ENCODE results near the gene MICB. TPM values are rescaled to one million over a fixed set of nuclear protein-coding genes. Genes with fewer than 3 reads are reported as not detected.
A peak's percentile ranks its signal among the peaks of the same experiment; 100 is the strongest.
"Not testable (repeated sequence)": the region's sequence is repeated elsewhere in the genome, so short reads cannot be mapped to it uniquely, and the experiment has no call there.

Gene MICB
- total RNA-seq, 2 experiments from 2014 or later: 21.4 to 22.6 TPM

DNA sequence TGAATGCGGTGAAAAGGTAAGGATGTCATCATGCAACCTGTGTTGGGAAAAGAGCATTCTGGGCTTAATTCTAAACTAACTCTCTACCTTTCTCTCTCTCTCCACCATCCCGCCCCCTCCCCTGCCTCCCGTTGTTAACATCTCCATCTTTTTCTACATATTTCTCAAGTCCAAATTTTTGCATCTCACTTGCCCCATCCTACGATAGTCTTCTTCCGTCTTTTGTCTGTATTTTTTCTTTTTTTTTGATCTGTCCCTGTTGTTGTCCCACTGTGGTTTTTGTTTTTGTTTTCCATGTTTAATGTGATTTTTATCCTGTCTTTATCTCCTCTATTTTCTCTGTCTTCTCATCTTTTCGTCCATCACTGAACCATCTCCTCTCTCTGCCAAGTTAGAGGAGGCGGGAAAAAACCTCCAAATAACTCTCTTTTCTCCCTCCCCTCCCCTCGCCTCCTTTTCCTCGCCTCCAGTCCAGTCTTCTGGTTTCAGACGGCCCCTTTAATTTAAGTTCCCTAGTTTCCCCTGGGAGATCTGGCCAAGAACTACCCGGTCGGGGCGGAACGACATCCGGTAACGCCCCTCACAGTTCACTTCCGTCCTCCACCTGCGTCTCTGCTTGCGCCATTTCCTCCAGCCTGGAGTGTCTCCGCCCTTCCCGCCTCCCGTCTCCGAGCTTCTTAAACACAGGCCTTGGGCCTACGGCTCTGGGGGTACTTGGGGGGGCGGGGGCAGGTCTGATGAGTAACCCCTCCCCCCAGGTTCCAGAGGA, 49.2 kb downstream of the MICB start, which contains the start of gene NFKBIL1:
TSS of gene NFKBIL1 (plus strand) at position 651 of the 769 bp plus-strand sequence. CDS start at position 738, 87 bp downstream.
- no peaks in the 10 kb centered on the region for H3K9me3 Mint-ChIP-seq
- peaks cover 8% of the 10 kb centered on the region for H3K36me3 Mint-ChIP-seq (ENCODE audit: low read depth)
- H3K27me3 Mint-ChIP-seq (ENCODE audit: low read depth): no peaks in the 10 kb centered on the region
- intact Hi-C loops (cut with micrococcal nuclease): loop anchor here (1.0 to 10.0 kb wide), 14 partner anchors 21 to 648 kb away; partner anchors contain the start of genes ABHD16A, BAG6, GPSM3 and HSPA1B
- CTCF ChIA-PET: interaction anchor here (1.4 to 22.5 kb wide), 5 partner anchors 13 to 84 kb away, joined by 4 to 604 read pairs (median 7); partner anchors contain the start of genes LST1, LTB, NCR3 and TNF
- peaks cover 43% of the 10 kb centered on the region for H3K4me1 Mint-ChIP-seq (ENCODE audit: low read depth)
- peak; percentile 96 for DNase-seq
- peak within 1 kb of the TSS; percentile 88 for H3K4me3 Mint-ChIP-seq
- peak within 1 kb of the TSS; percentile 94 for H3K27ac Mint-ChIP-seq

DNA sequence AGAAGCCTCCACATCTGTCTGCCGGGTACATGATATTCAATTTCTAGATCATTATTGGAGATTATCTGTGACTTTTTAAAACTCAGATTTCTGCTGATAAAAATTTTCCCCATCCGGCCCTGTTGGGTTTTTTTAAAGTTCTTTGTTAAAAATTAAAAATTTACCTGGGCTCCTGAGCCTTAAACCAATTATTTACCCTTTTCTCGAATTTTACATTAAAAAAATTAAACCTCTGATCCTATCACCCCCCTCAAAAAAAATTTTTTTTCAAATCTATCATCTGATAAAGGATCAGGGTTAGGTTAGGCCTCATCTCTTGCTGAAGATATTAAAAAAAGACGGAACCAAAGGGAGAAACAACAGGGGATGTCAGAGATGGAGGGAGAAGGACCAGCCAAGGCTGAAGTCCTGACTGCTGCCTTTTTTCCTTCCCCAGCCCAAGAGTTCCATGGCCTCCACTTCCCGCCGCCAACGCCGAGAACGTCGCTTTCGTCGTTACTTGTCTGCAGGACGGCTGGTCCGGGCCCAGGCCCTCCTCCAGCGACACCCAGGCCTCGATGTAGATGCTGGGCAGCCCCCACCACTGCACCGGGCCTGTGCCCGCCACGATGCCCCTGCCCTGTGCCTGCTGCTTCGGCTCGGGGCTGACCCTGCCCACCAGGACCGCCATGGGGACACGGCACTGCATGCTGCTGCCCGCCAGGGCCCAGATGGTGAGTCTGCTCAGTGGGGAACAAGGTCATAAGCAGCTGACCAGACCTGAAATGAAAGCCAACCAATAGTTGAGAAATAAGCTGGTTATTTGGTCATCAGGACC, 50.0 kb downstream of the MICB start:
- CTCF ChIA-PET: interaction anchor here (0.7 to 22.5 kb wide), 6 partner anchors 13 to 60 kb away, joined by 3 to 604 read pairs (median 7); partner anchors contain the start of genes LST1, LTB, NCR3 and TNF
- peak overlapping the region; percentile 94 for H3K27ac Mint-ChIP-seq
- H3K36me3 Mint-ChIP-seq (ENCODE audit: low read depth): peaks cover 8% of the 10 kb centered on the region
- H3K27me3 Mint-ChIP-seq (ENCODE audit: low read depth): no peaks in the 10 kb centered on the region
- no peak for DNase-seq
- intact Hi-C loops (cut with micrococcal nuclease): loop anchor here (1.0 to 10.0 kb wide), 11 partner anchors 20 to 647 kb away; partner anchors contain the start of genes ABHD16A, BAG6, GPSM3 and HSPA1B
- H3K4me3 Mint-ChIP-seq: peak overlapping the region; percentile 88
- H3K9me3 Mint-ChIP-seq: no peaks in the 10 kb centered on the region
- peaks cover 43% of the 10 kb centered on the region for H3K4me1 Mint-ChIP-seq (ENCODE audit: low read depth)

DNA sequence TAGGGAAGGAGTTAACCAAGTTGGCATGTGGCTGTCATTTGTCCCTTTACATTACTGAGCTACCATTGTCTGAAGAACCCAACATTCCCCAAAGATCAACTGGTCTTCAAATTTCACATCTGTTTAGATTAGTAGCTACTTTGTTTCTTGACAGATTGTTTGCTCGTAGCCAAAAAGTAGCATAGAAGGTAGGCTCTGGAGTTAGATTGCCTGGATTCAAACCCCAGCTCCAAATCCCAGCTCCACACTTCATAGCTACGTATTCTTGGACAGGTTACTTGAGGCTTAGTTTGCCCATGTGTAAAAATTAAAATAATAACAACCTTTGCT, 50.6 kb downstream of the MICB start:
- peak overlapping the region; percentile 94 for H3K27ac Mint-ChIP-seq
- peaks cover 39% of the 10 kb centered on the region for H3K4me1 Mint-ChIP-seq (ENCODE audit: low read depth)
- DNase-seq: no peak
- peaks cover 8% of the 10 kb centered on the region for H3K36me3 Mint-ChIP-seq (ENCODE audit: low read depth)
- intact Hi-C loops (cut with micrococcal nuclease): loop anchor here (10.0 kb wide), 1 partner anchor 646 kb away; the partner anchor contains the start of genes GPSM3 and PBX2
- no peaks in the 10 kb centered on the region for H3K27me3 Mint-ChIP-seq (ENCODE audit: low read depth)
- peak overlapping the region; percentile 88 for H3K4me3 Mint-ChIP-seq
- H3K9me3 Mint-ChIP-seq: no peaks in the 10 kb centered on the region
- CTCF ChIA-PET: interaction anchor here (0.7 to 22.5 kb wide), 6 partner anchors 12 to 59 kb away, joined by 3 to 604 read pairs (median 7); partner anchors contain the start of genes LST1, LTB, NCR3 and TNF

DNA sequence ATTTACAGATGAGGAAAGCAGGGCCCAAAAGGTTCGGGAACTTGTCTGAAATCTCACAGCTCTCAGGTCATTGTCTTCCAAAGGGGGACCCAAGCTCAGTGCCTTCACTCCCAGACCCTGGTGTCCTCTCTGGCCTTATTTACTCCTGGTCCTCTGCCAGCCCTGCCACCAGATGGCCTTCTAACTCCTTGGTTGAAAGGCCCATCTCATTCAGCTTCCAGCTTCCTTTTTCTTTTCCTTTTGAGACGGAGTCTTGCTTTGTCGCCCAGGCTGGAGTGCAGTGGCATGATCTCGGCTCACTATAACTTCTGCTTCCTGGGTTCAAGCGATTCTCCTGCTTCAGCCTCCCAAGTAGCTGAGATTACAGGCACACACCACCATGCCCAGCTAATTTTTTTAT, 53.4 kb downstream of the MICB start:
- H3K4me3 Mint-ChIP-seq: peak overlapping the region; percentile 46
- CTCF ChIA-PET: interaction anchor here (0.6 to 22.5 kb wide), 14 partner anchors 10 to 260 kb away, joined by 3 to 604 read pairs (median 6); partner anchors contain the start of genes DDX39B, LST1, LTA and LTB
- peaks cover 52% of the 10 kb centered on the region for H3K4me1 Mint-ChIP-seq (ENCODE audit: low read depth)
- H3K27me3 Mint-ChIP-seq (ENCODE audit: low read depth); H3K36me3 Mint-ChIP-seq (ENCODE audit: low read depth); H3K9me3 Mint-ChIP-seq: not testable (repeated sequence)
- intact Hi-C loops (cut with micrococcal nuclease): loop anchor here (1.0 kb wide), 2 partner anchors 30 to 47 kb away; no protein-coding TSS in a partner anchor
- peak; percentile 85 for DNase-seq
- peak overlapping the region; percentile 76 for H3K27ac Mint-ChIP-seq

DNA sequence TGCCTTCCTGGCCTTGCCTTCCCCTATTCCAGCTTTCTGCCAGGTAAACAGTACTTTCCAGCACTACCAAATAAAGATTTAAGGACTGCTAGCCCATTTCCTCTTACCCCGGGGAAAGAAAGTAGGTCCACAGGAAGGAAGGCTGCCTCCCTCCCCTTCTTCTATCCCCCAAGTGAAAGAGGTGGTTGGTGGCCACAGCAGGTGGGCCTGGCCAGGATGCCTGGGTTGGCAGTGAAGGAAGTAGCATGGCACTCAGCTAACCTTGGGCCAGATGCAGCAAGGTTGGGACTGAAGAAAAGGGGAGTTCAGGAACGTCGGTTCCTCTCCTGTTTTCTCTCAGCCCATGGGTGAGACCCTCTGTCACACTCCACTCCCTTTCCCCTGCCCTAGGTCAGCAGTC, 58.4 kb downstream of the MICB start:
- peak overlapping the region; percentile 8 for H3K27ac Mint-ChIP-seq
- no peak overlapping the region for H3K4me3 Mint-ChIP-seq
- no peaks in the 10 kb centered on the region for H3K27me3 Mint-ChIP-seq (ENCODE audit: low read depth)
- H3K9me3 Mint-ChIP-seq: no peaks in the 10 kb centered on the region
- intact Hi-C loops (cut with micrococcal nuclease): no loop called here
- H3K36me3 Mint-ChIP-seq (ENCODE audit: low read depth): peaks cover 28% of the 10 kb centered on the region
- CTCF ChIA-PET: interaction anchor here (1.0 to 22.5 kb wide), 3 partner anchors 14 to 41 kb away, joined by 3 to 442 read pairs (median 57); partner anchors contain the start of genes LST1, LTB and TNF
- H3K4me1 Mint-ChIP-seq (ENCODE audit: low read depth): peaks cover 69% of the 10 kb centered on the region
- no peak for DNase-seq

DNA sequence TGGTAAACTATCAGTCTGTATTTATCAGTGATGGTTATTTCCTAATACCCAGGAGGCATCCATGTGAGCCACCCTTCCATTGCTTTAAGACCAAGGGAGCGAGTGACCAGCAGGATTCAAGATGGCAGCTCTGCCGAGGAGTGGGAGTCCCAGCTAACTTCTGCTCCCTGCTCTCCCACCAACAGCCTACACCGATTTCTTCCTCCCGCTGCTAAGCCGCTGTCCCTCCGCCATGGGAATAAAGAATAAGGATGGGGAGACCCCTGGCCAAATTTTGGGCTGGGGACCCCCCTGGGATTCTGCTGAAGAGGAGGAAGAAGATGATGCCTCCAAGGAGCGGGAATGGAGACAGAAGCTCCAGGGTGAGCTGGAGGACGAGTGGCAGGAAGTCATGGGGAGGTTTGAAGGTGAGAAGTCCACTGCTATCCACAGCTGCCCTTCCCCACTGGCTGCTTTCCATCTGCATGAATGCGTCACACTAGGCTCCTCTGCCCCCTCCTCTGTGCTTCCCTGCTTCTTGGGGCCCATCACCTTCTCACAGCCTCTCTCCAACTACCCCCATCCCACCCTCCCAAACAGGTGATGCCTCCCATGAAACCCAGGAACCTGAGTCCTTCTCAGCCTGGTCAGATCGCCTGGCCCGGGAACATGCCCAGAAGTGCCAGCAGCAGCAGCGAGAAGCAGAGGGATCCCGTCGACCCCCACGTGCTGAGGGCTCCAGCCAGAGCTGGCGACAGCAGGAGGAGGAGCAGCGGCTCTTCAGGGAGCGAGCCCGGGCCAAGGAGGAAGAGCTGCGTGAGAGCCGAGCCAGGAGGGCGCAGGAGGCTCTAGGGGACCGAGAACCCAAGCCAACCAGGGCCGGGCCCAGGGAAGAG, 59.7 kb downstream of the MICB start:
- Mint-ChIP-seq H3K4me1 (ENCODE audit: low read depth) (peaks cover 71% of the 10 kb centered on the region), H3K36me3 (ENCODE audit: low read depth) (peaks cover 33% of the 10 kb centered on the region), H3K27ac (peak overlapping the region; percentile 92), H3K9me3 (no peaks in the 10 kb centered on the region), H3K27me3 (ENCODE audit: low read depth) (no peaks in the 10 kb centered on the region), H3K4me3 (peak overlapping the region; percentile 31)
- DNase-seq: no peak
- CTCF ChIA-PET: interaction anchor here (0.5 to 22.5 kb wide), 6 partner anchors 12 to 1212 kb away, joined by 3 to 442 read pairs (median 4); partner anchors contain the start of genes ATP6V1G2, LST1, LTB and TNF
- intact Hi-C loops (cut with micrococcal nuclease): no loop called here

DNA sequence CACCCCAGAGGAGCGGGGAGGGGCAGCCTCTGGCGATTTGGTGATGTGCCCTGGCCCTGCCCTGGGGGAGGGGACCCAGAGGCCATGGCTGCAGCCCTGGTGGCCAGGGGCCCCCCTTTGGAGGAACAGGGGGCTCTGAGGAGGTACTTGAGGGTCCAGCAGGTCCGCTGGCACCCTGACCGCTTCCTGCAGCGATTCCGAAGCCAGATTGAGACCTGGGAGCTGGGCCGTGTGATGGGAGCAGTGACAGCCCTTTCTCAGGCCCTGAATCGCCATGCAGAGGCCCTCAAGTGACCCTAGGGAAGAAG, 60.3 kb downstream of the MICB start:
- no peak for DNase-seq
- Mint-ChIP-seq H3K27me3 (ENCODE audit: low read depth) (no peaks in the 10 kb centered on the region), H3K4me1 (ENCODE audit: low read depth) (peaks cover 76% of the 10 kb centered on the region), H3K4me3 (peak overlapping the region; percentile 60), H3K36me3 (ENCODE audit: low read depth) (peaks cover 33% of the 10 kb centered on the region), H3K9me3 (no peaks in the 10 kb centered on the region), H3K27ac (peak overlapping the region; percentile 92)
- intact Hi-C loops (cut with micrococcal nuclease): no loop called here
- CTCF ChIA-PET: interaction anchor here (5.4 to 22.5 kb wide), 2 partner anchors 23 to 39 kb away, joined by 57 to 442 read pairs; partner anchors contain the start of genes LST1, LTB and TNF

DNA sequence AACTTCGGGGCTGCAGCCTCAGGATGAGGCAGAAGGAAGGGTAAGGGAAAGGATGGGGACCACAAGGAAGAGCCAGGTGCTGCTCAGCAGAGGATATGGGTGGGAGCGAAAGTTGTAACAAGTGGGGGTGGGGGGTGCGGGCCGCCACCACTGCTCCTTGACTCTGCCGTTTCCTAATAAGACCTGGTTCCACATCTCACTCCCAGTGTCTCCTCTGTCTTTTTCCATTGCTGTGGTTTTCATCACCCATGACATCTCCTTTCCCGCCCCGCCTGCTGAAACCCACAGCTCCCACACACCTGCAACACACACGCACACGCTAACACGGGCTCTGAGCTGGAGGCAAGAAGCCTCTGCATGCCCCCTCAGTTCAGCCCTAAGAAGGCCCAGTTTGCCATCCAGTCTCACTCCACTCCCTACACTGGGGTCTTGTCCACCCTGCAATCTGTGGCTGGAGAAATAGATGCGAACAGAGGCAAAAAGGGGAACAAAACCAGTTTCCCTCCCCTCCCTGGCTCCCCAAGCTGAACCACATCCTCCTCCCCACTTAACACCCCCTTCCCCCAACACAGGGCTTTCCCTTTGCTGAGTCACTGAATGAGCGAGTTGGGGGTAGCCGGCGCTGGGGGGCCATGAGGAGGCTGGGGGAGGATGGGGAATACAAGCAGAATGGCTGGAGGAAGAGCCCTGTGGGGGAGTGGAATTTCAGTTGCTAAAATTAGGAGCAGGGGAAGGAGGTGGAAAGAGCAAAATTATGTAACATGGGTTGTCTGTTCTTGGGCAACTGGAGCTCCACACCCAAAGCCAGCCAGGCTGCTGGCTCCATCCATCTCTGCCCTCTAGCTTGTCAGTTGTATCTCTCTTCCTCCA, 60.9 kb downstream of the MICB start:
- DNase-seq: peak; percentile 83
- CTCF ChIA-PET: interaction anchor here (1.0 to 22.5 kb wide), 5 partner anchors 10 to 41 kb away, joined by 3 to 442 read pairs (median 11); partner anchors contain the start of genes LST1, LTB and TNF
- peak overlapping the region; percentile 60 for H3K4me3 Mint-ChIP-seq
- peaks cover 35% of the 10 kb centered on the region for H3K36me3 Mint-ChIP-seq (ENCODE audit: low read depth)
- H3K4me1 Mint-ChIP-seq (ENCODE audit: low read depth): peaks cover 80% of the 10 kb centered on the region
- H3K27ac Mint-ChIP-seq: peak overlapping the region; percentile 92
- H3K27me3 Mint-ChIP-seq (ENCODE audit: low read depth): no peaks in the 10 kb centered on the region
- H3K9me3 Mint-ChIP-seq: no peaks in the 10 kb centered on the region
- intact Hi-C loops (cut with micrococcal nuclease): loop anchor here (1.0 kb wide), 1 partner anchor 13 kb away; the partner anchor contains the start of gene LTA

DNA sequence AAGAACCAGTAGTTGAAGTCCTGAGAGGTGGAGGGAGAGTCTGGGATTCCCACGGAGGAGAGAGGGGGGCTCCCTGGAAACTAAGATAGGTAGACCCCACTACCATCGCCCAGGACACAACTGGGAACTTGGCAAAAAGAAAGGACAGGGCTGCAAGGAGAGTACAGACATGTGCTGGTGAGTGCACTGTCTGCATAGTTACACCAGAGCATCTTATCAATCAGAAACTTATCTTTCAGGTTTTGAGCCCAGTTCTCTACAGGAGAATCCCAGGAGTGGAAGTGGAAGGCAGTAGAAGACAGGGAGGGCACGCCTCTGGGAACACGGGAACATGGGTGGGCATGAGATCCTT, 61.6 kb downstream of the MICB start:
- DNase-seq: no peak
- Mint-ChIP-seq H3K27me3 (ENCODE audit: low read depth) (no peaks in the 10 kb centered on the region), H3K9me3 (no peaks in the 10 kb centered on the region), H3K27ac (peak overlapping the region; percentile 92), H3K4me1 (ENCODE audit: low read depth) (peaks cover 78% of the 10 kb centered on the region), H3K36me3 (ENCODE audit: low read depth) (peaks cover 36% of the 10 kb centered on the region), H3K4me3 (peak overlapping the region; percentile 60)
- CTCF ChIA-PET: interaction anchor here (1.0 to 22.5 kb wide), 5 partner anchors 9 to 41 kb away, joined by 3 to 442 read pairs (median 11); partner anchors contain the start of genes LST1, LTB and TNF
- intact Hi-C loops (cut with micrococcal nuclease): loop anchor here (1.0 kb wide), 1 partner anchor 13 kb away; the partner anchor contains the start of gene LTA

DNA sequence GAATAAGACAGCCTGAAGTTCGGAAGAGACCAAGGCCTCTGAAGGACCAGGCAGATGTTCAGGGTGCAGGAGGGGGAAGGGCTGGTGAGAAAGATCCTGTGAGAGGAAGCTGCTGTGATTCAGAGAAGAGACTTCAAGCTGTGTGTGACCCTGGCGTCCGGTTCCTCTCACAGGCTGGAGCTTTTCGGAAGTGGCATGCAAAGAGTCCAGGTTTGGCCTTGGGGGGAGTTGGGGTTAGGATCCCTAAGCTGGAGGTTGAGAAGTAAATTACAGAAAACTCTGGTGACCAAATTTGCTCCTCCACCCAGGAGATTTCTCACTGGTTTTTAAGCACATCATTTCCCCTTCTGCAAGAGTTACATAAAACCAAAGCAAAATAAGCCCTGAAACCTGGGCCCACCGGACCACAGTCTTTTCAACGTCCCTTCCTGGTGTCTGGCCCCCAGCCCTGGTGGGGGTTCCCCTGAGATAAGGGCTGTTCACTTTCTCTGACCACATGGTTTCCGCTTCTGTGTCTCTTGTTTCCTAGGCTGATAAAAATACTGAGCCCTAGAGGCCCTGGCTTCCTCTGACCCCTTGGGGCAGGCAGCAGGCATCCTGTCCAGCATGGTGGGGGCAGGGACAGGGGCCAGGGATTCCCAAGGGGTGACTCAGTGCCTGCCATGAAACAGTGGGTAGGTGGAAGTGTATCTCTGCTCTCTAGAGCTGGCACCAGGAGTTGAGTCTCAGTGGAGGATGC, 62.2 kb downstream of the MICB start:
- intact Hi-C loops (cut with micrococcal nuclease): loop anchor here (1.0 kb wide), 2 partner anchors 8 to 12 kb away; partner anchors contain the start of gene LTA
- Mint-ChIP-seq H3K4me1 (ENCODE audit: low read depth) (peaks cover 80% of the 10 kb centered on the region), H3K36me3 (ENCODE audit: low read depth) (peaks cover 36% of the 10 kb centered on the region), H3K27me3 (ENCODE audit: low read depth) (no peaks in the 10 kb centered on the region), H3K4me3 (peak overlapping the region; percentile 60), H3K27ac (peak overlapping the region; percentile 92), H3K9me3 (no peaks in the 10 kb centered on the region)
- peak; percentile 85 for DNase-seq
- CTCF ChIA-PET: interaction anchor here (0.5 to 22.5 kb wide), 6 partner anchors 11 to 523 kb away, joined by 3 to 442 read pairs (median 9); partner anchors contain the start of genes LST1, LTB, NFKBIL1 and TNF

Measured in activated naive CD4-positive, alpha-beta T cell treated with anti-CD3 and anti-CD28 coated beads for 36 hours (primary cell).